Activated naive CD4-positive, alpha-beta T cell treated with anti-CD3 and anti-CD28 coated beads, Interleukin-2, amount 50 U/mL, for 16 hours (primary cell): ENCODE results near the gene PHACTR1.
"Not testable (repeated sequence)": the region's sequence is repeated elsewhere in the genome, so short reads cannot be mapped to it uniquely, and the experiment has no call there.

ENCODE experiments used
- DNase-seq: peaks from one replicate; pipeline ENCODE4 v3.0.0-alpha.2; 2020

Gene PHACTR1

DNA sequence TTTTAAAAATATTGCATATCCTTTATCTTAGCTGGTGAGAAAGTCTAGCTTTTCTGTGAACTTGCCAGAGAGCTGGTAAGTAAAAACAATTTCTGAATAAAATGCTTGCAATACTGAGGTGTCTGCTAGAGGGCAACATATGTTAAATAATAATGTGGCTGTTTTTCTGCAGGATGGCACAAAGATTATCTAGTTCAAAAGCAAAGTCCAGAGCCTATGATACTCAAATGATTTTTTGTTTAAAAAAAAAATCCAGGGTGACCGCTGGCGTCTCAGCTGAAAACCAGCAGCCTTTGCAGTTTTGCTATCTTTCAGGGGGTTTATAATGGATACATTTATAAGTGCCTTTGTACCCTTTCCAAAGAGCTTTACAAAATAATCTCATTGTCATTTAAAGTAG, 194.9 kb downstream of the PHACTR1 start:
- DNase-seq: no peak

- DNase-seq: no peak
Measured at GRCh38 chr6:12913201-12913600, 196.6 kb downstream of the PHACTR1 start.

DNA sequence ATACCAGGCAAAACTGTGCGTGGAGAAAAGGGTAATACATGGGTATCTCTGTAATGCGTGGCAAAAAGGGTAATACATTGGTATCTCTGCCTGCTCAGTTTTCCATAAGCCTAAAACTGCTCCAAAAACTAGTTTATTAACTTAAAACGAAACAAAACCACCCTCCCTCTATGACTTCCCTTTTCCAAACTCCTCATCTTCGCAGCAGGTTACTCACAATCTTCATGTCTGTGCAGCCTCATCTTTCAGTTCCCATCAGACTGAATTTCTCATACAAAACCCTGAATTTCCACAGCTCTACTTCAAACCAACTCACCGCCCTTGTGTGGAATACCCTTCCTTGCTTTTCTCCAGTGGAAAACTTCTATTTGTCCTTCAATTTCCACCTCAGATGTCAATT, 199.4 kb downstream of the PHACTR1 start:
- no peak for DNase-seq

DNA sequence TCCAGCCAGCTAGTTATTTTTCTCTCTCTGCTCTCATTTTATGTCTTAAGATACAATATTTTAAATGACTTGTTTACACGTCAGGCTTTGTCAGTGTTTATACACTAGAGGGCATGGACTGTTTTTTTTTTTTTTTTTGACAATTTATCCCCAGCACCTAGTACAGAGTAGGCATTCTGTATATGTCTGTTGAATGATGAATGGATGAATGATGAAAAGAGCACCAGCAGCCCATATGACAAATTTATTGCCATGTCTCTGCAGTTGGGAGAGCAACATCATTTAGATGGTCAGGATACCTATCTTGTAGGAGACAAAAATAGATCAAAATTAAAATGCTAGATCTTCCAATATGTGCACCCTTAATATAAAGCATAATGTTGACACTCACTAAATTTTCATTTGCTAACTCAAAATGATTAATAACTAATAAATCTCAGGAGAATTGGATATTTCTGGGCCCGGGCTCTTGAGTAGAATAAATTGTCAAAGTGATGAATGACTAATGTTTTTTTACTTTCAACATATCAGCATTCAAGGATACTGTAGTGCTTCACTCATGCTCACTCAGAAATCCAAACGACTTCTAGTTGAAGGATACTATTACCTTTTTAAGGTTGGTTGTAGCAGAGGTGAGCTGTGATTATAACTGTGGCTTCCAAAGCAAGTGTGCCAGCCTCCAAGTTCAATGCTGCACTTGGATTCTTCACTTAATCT, 200.0 kb downstream of the PHACTR1 start:
- DNase-seq: no peak

- no peak for DNase-seq
Measured at GRCh38 chr6:12921467-12921866, 204.9 kb downstream of the PHACTR1 start.

GRCh38 chr6:12923644-12924235, 207.2 kb downstream of the PHACTR1 start:
- DNase-seq: no peak

GRCh38 chr6:12924911-12925310, 208.3 kb downstream of the PHACTR1 start:
- DNase-seq: no peak

- no peak for DNase-seq
Measured at GRCh38 chr6:12927746-12928145, 211.2 kb downstream of the PHACTR1 start.

GRCh38 chr6:12929678-12930077, 213.1 kb downstream of the PHACTR1 start:
- no peak for DNase-seq

- DNase-seq: no peak
Measured at GRCh38 chr6:12931639-12932038, 215.1 kb downstream of the PHACTR1 start.

DNA sequence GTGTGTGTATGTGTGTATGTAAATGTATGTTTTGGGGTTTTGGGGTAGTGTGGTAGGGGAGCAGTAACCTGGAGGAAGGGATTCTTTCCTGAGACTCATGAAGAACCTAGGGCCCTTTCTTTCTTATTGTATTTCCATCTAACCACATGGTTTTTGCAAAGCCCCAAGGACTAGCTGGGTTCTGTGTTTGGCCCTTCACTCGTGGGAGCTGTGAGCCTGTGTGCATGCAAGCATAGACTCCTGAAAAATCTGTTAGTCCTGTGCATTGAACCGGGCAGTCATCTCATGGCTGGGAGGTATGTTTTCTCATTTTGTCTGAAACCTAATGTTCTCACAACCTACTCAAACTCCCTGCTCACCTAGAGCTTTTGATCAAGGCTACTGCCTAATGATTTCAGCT, 219.1 kb downstream of the PHACTR1 start:
- DNase-seq: no peak

DNA sequence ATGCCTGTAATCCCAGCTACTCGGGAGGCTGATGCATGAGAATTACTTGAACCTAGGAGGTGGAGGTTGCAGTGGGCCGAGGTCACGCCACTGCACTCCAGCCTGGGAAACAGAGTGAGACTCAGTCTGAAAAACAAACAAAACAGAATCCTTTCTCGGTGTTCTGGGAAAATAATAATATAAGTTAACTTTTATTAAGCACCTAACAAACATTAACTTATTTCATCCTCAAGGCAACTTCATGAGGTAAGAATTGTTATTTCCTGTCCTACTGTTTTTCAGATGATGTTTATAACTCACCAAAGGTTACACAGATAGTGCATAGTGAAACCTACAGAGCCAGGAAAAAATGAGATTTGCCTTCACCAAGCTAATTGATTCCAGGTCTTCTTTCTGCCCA, 221.4 kb downstream of the PHACTR1 start:
- no peak for DNase-seq

- DNase-seq: no peak
Measured at GRCh38 chr6:12939314-12939713, 222.7 kb downstream of the PHACTR1 start.

GRCh38 chr6:12941422-12941821, 224.9 kb downstream of the PHACTR1 start:
- no peak for DNase-seq

DNA sequence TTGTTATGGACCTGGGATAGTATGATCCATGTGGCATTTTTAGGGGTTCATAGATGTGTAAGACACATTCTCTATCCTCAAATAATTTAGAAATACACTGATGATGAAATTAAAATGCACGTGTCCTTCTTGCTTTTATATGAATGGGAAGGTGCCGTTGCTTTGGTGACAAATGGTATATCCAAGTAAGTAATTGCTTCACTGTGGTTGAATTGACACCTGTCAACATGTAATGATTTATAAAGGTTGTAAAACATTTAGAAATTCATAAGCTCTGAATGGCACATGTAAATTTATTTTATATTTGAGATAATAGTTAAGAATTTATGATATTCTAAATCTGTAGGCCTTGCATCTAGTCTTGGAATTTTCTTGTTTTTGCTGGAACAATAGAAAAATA, 227.0 kb downstream of the PHACTR1 start:
- no peak for DNase-seq

DNA sequence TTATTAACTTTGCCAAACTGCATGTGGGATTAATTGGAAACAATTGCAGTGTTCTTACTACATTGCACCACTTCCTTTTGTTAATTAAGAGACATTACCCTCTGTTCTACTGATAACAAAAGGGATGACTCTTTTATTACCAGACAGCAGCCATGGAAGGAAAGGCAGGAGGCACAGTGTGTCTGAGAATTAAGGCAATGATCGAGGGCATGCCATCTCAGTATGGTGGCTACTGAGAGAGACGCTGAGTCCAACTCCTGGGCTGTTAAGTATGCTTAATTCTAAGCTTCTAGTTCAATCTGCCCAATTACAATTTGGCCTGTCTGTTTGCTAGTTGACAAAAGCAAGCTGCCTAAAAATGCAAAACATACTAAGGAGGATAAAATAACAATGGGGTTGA, 227.4 kb downstream of the PHACTR1 start:
- no peak for DNase-seq

DNA sequence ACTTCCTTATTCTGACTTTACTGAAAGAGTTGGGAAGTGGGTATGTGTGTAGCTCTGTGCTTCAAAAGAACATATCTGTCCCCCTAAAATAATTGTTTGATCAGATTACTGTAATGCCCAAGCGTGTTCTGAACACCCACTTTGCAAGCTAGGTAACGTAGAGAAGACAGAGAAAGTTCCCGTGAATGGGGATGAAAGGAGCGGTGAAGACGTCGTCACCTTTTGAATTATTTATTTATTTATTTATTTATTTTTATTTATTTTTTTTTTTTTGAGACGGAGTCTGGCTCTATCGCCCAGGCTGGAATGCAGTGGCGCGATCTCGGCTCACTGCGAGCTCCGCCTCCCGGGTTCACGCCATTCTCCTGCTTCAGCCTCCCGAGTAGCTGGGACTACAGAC, 228.0 kb downstream of the PHACTR1 start:
- not testable (repeated sequence) for DNase-seq

DNA sequence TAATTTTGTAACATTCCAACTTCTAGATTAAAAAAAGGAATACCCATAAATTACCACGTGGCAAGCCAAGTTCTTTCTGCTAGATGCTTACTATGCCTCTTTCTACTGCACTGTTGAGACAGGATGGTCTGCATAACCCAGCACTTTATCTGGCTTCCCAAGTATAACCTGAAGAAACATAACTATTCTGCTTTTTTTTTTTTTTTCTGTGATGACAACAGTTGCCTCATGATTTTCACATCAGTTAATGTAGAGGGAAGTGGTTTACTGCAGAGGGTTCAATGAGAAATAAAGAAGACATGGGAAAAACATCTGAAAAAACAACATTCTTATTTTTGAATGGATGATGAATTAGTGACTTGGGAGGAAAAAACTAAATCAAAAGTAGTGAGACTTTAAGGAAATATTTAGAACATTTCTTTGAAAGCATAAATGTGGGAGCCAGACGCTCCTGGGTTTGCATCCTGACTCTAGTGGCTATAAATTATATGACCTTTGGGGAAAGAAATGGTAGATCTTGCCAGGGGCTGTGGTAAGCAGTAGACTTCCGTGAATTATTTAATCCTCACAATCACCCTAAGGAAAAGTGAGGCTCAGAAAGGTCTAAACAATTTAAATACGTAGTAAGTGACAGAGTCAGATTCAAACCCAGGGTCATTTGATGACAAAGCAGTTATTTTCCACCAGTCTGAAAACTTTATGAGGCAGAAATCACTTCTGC, 230.7 kb downstream of the PHACTR1 start:
- no peak for DNase-seq

DNA sequence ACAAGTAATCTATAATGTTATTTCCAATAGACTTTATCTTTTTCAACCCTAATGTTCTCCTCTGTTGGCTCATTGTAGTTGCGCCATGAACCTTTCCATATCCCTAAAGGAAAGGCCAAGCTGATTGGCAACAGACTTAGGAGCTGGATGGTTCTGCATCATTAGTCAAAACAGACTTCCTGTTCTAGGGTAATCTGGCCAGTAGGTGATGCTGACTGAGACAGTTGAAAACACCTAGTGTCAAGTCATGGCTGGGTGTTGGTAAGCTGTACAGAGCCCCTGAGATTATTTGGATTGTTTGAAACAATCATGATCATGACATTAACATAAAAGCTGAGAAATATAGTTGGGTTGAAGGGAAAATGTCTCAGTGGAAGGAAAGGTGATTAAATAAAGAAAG, 231.4 kb downstream of the PHACTR1 start:
- no peak for DNase-seq

DNA sequence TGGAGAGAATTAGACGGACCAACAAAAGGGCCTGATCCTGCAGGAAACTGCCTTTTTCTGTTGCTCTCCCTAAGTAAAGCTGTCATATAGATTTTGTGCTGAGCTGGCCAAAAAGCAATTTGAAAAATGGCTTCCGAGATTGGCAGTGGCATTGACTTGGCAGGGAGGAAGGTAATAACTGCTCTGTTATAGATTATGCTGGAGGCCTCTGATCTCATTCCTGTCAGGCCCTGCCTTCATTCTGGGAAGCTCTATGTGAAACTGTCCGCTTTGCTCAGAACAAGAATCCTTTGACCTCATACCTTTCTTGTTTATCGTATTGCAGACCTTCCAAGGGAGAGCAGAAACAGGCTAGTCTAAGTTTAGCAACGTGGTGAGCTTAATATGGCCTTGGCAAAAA, 234.4 kb downstream of the PHACTR1 start:
- DNase-seq: no peak

- no peak for DNase-seq
Measured at GRCh38 chr6:12951415-12951814, 234.8 kb downstream of the PHACTR1 start.

GRCh38 chr6:12952318-12952717, 235.8 kb downstream of the PHACTR1 start:
- no peak for DNase-seq

GRCh38 chr6:12955956-12956355, 239.4 kb downstream of the PHACTR1 start:
- DNase-seq: no peak

DNA sequence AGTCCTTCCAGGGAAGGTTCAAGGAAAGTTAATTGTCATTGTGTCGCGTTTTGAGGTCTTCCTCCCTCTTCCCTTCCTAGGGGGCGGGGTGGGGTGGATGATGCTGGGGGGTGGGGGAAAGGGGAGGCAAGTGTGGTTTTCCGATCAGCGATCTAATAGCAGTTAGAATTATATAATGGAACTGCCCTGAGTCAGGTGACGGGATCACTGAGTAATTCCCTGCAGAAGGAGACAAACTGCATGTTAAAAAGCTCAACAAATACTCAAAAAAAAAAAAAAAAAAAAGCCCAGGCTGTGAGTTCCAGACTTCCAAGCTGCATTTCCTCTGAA, 240.4 kb downstream of the PHACTR1 start:
- DNase-seq: no peak
